HG03039 (cell line): ENCODE measurements around the gene SPON1.

Source experiments
- ATAC-seq: cut with Tn5 transposase; IDR thresholded peaks from one replicate; pipeline ENCODE4 v1.9.1; 2021; ENCODE audit warnings: mild to moderate bottlenecking, moderate library complexity; ENCODE audit not compliant: unreplicated experiment

Gene SPON1

DNA sequence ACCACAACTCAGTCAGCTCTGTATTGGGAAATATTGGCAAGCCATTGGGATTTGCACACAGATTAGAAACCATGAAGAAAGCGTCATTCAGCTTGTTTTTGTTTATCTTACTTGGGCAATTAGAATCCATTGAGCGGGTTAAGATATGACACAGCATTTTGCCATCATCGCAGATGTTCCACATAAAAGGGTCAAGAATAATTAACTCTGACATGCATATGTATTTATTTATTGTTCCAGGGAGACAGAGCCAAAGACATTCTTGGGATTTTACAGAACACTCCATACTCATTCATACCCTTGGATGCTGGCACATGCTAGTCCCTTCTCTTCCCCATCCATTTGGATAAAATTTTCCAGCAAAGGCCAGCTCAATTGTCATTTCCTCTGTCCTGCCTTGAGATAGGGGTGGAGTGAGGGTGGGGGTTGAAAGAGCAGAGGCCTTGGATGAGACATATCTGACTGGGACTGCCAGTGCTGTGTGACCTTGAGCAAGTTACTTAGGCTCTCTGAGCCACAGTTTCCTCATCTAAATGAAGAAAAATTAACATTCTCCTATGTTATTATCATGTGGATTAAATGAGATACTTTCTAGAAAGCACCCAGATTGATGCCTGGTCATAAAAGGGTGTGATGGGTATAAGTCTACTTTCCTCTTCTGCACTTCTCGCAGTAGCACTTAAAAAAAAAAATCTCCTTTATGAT, 216.7 kb downstream of the SPON1 start:
- ATAC-seq, result no peak

DNA sequence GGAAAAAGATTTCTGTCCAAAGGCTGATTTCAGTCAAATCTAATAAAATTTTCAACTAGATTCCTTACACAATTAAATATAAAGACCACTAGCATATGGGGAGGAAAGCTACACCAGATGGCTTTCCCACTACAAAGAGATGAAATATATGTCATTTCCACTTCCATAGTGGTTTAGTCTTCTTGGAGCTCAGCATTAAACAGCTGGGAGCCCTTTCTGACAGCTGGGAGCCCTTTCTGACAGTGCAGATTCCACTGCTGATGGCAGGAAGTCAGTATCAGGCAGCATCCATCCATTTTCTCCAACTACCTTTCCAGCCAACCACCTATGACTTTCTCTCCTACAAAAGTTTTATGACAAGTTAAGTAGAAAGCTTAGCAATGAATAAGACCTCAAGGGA, 218.6 kb downstream of the SPON1 start:
- ATAC-seq, result no peak

DNA sequence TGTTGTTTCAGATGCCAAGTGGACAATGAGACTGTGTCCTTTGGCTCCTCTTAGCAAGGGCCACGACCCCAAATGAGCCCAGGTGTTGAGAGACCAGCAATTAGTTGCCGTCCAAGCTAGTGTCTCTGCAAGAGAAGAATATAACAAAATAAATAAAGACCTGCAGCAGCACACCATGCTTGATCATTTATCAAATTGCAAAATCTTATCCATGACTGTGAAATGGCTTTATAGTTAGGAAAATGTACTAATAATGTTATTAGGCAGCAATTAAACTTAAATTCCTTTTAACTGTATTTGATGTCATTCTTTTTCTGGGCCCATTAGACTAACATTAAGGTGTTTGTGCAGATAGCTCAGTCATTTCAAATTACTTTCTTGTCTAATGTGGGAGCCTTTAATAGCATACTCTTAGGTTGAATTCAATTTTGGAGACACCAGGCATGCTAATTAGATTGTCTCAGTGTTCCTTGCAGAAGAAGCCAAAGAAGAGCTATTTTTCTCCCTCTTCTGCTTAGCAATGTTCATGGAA, 220.4 kb downstream of the SPON1 start:
- no peak for ATAC-seq

DNA sequence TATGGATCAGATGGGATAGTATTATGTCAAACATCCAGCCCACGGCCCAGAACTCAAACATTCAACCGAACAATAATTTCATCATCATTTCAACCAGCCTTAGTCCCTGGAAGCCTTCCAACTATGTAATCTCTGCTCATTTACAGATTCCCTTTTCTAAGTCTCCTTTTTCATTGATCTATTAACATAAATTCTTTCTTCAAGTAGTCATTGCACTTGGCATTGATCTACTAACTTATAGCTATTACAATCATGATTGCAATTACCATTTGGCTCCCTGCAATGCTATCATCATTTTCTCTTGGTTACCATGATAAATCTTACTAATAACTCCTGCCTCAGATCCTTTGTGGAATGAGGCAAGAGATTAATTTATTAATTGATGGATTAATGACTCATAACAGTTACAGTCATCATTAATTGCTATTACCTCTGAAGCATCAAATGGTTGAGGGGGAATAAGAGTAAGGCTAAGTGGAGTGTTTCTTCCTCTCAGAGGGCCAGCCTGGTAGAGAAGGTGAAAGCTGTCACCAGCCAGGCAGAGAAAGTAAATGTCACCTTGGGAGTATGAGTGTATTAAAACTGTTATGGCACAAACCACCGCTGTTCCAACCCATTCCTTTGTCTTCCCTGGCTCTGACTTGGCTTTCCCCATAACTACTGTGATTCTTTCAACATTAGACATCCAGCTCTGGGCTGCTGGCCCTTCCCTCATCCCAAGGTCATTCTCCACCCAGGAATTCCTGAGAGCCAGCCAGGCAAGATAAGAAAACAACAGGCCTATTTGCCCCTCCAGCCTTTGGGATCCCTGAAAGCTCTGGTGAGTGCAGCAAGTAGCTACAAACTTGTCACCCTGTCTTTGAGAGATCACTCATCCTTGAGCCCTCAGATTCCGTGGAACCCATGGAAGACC, 221.8 kb downstream of the SPON1 start:
- no peak for ATAC-seq

DNA sequence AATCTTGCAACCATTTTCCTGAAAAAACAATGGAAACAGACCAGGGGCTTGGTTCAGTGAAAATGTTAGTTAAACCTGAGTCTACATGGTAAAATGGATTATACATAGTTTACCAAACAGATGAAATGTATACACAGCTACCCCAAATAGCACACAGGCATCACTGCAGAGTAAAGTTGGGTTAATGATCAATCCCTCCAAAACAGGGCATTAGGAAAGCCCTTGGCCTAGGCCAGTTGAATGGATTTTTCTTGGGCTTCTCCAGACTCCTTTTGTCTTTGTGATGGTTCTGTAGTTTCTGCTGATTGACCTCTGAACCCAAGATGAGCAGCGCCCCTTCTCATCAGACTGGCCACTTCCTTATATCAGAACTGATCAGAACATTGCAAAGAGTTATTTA, 222.9 kb downstream of the SPON1 start:
- no peak for ATAC-seq

DNA sequence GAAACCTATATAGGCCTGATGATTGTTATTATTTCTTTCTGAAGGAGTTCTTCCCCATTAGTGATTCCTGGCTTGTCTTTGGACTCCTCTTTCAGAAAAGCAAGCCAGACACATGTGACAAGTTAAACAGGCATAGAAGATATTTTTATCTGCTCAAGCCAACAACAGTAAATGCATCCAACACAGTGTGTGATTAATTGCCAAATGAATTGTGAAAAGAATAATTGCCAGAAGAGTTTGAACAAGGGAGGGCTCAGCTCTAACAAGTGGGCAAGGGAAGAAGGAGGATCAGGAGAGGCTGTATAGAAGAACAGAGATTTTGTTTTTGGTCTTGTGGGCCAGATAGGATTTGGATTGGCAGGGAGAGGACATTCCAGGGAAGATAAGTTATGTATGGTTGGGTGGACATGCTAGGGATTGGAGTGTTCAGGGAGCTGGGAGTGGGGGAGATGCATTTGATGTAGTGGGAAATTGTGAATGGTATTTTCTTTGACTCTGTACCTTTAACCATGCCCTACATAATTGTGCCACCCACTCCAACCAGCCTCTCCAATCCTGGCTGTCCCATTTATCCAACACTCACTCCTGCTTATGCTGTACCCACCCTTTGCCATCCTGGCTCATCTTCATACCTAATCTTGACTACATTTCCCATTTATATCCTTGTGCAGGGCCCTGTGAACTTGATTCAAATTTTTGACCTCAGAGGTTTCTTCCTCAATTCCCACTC, 223.7 kb downstream of the SPON1 start:
- ATAC-seq, result no peak

DNA sequence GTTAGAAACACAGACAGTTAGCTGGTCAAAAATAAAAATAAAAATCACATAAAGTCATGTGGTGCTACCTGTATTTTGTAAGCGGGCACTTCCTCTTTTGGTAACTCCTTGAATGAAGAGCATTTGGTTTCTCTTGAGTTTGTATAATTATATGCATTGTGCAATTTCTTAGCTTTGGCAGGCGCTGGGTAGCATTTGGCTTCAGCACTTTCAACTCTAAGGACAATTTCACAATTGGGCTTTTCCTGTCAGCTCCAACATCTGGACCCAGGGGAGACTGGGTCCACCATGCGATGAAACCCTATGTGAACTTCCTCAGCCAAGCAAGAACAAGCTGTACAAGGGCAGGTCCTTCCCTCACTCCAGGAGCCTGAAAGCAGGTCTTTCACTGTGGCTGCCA, 227.4 kb downstream of the SPON1 start:
- ATAC-seq, result no peak

DNA sequence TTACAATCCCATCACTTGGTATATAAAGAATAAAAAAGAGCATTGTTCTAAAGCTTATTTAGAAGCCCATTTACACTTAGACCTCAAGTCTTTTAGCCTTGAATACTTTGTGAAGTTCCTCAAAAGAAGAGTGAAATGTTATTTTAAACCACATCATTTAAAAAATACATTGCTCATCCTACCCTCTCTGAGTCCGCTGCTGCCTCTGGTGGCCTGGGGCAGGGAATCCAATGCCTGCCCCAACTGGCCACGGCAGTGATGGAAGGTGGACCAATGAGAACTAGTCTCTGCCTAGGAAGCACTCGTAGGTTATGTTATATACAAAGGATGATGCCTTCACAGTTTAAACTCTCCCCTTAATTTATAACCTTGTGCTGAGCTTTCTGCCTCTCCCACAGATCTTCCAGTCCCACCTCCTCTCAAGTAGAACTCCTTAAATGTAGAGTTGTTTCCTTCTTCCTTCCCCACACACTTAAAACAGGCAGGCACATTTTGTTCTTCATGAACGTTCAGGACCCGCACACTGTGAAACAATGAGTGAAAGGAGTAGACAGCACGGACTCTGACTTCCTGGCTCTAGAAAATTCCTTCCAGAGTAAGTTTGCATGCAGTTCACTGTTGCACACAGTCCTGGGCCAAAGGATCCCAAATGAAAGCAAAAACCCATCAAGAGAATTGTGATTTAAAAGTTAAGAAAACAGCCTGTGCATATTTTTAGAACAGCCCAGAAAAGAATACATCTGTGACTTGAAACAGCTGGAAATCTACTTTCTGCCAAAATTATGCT, 228.7 kb downstream of the SPON1 start:
- no peak for ATAC-seq

DNA sequence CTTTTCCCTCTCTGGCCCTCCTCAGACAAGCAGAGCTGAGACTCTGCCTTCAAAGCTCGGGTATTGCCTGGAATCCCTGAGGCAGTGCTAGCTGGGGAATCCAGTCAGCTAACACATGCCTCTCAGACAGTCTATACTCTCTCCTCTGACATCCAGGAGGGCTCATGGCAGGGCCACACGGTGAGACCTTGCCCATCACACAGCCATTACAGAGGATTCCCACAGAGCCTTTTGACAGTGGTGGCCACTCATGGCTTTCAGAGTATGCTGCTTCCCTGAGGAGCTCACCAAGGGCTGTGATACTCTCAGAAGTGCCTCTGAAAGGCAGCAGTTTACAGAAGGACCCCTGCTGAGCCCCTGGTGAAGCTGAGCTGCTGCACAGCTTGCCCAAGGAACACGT, 231.1 kb downstream of the SPON1 start:
- ATAC-seq, result no peak

DNA sequence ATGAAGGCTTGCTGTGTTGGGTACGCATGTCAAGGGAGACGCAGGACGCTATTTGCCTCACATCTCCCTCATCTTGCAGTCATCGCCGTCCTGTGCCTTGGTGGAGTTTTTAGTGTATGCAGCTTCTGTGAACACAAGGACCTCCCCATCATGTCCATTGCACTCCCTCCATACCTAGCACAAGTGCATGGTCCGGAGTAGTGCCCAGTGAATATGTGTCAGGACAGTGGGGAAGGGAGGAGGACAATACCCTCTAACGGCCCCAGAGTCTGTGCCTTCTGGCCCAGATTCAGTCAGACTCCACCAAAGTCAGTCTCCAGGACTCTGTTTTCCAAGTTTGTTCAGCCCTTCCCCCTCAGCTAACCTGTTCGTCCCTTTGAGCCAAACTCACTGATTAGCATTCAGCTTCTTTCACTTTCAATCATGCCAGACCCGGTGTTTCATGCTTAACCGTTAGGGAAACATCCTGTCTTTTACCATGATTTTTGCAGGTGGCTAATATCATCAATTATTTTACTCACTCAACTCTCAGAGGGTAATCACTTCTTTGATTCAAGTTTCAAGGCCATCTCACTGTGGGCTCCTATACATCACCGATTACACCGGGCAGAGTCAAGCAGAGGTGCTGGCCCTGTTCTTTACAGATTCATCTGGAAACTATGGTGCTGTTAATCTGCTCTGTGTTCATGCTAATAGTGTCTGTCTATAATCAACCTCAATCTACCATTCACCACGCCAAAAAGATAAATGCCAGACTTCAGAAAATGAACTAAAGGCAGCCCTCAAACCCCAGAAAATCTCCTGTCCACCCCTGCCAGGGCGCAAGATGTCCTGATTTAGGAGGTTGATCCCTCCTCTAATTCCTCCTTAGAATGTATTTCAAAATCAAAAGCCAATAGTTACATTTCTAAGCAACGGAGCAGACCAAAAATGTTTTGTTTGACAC, 240.0 kb downstream of the SPON1 start:
- ATAC-seq, result no peak

DNA sequence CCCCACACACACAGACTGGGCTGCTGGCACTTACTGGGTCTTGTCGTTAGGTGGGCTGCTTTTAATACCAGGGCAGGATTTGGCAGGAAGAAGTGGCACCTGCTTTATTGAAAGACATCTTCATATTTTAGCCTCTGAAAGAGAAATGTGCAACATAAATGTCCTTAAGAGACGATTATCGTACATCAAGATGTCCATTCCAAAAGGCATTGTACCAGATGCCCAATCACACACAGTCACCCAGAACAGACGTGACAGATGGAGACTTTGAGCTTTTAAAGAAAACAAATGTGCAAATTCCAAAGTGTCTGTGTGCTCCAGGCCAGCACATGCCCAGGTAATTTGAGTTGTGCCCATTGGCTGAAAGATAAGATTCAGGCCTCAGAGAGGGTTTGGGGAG, 240.8 kb downstream of the SPON1 start:
- no peak for ATAC-seq

DNA sequence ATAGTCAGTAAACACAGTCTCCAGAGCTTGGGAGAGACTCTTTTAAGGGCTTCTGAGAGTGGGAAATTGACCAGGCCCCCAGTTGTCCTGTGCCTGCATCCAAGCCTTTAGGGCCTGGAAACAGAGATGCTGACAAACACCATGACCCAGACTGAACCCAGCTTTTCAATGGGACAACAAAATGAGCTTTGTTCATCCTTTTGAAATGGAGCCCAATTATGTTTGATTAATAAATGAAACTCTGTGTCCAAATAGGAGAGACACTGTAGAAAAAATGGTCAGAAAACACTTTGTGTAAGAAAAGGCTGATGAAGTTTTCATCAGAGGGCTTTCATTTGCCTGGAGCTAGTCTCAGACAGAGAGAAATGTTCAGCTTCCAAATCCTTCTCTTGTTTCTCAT, 250.5 kb downstream of the SPON1 start:
- ATAC-seq, result no peak

DNA sequence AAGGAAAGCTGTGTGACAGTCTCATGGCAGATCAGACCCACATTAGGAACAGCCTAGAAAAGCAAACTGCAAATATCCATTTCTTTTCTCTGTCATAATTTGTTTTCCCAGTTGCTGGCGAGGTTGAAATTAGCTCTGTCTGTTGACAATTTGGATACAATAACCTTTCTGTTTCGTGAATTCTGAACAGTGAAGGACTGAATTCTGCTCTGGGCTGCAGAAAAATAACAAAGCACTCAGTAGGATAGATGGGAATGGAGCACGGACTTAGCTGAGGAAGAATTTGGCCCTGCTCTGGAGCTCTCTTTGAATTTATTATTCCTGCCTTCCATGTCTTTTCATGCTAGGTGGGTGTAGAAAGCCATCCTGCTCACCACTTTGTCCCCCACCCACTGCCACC, 256.2 kb downstream of the SPON1 start:
- no peak for ATAC-seq

DNA sequence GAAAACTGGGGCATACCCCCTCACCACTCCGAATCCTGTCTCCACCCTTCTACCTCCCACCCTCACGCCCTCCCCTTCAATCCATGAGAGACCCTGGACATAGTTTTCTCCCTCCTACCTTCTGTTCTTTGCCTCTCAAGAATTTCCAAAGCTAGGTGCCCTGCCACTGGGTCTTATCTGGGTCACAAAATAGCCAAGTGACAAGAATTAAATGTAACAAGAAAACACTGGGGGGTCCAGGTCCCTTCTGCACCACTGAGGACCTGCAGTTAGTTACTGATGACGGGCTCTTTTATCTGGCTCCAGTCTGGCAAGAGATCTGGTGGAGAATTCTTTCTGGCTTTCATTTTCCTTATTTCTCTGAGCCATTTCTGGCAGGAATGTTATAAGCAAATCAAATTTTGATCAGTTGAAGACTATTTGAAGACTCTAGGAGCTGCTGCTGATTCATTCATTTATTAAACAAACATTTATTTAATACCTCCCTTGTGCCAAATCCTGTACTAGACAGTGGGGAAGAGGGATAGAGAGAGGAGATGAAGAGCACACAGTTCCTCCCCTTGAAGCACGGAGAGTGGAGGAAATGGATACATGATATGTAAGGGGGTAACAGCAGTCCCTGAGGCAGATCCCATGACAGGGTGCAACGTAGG, 261.2 kb downstream of the SPON1 start:
- no peak for ATAC-seq

DNA sequence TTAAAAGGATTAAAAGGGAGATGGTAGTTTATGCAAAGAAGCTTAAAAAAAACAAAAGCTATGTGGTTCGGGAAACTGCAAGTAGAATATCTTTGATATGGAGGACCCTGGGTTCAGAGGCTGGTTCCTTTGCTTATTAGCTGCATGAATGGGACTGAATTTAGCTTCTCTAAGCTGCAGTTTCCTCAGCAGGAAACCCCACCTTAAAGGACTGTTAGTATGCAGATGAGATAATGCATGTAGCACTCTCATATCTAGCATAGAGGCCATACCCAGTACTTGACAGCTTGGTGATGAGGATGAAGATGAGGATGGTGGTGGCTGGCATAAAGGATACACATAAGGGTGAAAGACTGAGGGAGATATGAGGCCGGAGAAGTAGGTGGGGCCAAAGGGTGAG, 261.9 kb downstream of the SPON1 start:
- no peak for ATAC-seq

DNA sequence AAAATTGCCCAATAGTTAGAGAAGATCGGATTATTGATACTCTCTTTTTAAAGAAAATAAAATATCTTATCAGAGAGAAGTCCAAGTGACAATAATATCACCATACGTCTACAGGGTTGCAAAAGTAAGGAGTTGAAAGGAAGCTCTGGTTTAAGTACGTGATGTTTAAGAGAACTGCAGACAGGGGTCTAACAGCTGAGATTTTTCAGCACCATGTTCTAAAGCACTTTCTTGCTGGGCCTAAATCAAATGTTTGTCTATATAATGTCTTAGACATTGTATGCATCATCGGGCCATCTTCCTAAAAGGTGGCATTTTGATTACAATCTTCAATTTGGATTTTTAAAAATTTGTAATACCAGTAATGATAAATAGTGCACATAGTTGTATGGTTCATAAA, 263.1 kb downstream of the SPON1 start:
- ATAC-seq, result no peak

DNA sequence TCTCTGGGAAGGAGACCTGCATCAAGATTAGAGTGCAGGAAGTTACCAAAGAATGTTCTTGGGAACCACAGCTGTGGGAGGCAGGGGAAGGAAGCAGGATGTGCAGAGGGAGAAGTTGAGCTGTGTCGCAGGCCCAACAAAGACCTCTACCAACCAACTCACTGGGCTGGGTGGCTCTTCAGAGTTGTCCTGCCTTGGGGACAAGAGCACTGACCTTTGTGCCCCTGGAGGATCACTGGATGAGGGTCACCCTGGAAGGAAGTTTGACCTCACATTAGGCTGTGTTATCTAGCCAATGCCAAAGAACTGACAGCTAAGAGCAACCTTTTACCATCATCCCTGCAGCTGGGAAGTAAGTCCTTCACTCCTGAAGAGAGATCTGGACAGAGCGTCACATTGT, 265.8 kb downstream of the SPON1 start:
- ATAC-seq, result no peak

DNA sequence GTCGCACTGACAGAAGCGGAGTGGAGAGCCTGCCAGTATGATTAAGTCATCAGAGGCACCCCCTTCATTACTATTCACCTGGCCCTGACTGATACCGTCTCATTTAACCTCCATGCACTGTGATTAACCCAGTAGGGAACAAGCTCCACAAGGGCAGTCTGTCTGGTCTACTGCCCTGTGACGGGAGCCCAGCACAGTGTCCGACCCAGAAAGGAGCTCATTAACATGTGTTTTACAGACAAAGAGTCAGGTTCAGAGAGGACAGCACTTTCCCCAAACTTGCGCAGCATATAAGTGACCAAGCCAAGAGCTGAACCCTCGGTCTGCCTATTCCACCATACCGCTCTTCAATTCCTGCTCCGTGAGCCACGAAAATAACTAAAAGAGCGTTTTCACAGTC, 266.9 kb downstream of the SPON1 start:
- ATAC-seq, result no peak

DNA sequence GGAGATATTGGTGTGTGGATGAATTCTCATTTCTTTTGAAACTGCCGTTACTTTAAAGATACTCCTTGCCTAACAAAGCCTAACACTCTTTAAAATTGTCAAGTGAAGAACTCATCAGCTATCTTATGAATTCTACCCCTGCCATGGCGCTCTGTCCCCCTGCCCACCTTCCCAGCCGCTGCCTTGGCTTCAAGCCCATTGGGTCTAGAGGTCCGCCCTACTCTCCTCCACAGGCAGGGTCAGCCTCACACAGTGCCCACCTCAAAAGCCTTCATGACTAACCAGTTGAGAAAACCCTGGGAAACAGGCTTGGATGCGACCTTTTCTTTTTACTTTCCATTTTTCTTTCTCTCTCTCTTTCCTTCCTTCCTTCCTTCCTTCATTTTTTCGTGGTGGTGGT, 267.9 kb downstream of the SPON1 start:
- no peak for ATAC-seq
